ENCODE data around the gene ATPAF1.

ATPAF1 gene

DNA sequence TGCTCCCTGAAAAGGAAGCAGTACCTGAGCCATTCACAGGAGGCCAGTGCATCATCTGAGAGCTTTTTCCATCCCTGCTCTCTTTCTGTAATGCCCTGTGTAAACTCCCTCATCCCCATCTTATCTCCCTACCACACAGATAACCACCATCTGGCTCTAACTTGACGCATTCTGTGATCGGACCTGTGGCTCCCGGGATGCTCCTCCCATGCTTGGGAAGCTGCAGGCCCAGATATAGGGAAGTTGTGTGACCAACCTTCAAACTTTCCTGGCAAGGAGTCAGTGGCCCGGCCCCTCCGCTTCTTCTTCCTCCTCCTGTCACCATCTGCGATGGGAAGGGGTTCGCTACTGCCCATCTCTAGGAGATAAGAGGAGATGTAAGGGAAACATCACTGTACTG is 85.2 kb downstream of the ATPAF1 start:
- H3K36me3 ChIP-seq (ENCODE audit: control insufficient read depth in 2 of 2, insufficient read depth in 1 of 2, low read length in 2 of 2): peaks cover 9 to 81% of the 10 kb centered on the region in 2 experiments; a peak in 2 of 3 replicates
- ChIA-PET POLR2A (no interaction called here), CTCF (interaction anchor here (0.6 to 1.3 kb wide), 4 partner anchors 53 to 138 kb away, joined by 3 read pairs; no protein-coding TSS in a partner anchor)
- no peak overlapping the region for H3K27ac ChIP-seq (ENCODE audit: extremely low read depth, low read depth, low read length)
- H3K4me1 ChIP-seq (ENCODE audit: control insufficient read depth, insufficient read depth, low read length): no peaks in the 10 kb centered on the region
- H3K9me3 ChIP-seq (ENCODE audit: control insufficient read depth, insufficient read depth, low read depth, low read length): no peaks in the 10 kb centered on the region
- TF ChIP-seq, protein P1, sequence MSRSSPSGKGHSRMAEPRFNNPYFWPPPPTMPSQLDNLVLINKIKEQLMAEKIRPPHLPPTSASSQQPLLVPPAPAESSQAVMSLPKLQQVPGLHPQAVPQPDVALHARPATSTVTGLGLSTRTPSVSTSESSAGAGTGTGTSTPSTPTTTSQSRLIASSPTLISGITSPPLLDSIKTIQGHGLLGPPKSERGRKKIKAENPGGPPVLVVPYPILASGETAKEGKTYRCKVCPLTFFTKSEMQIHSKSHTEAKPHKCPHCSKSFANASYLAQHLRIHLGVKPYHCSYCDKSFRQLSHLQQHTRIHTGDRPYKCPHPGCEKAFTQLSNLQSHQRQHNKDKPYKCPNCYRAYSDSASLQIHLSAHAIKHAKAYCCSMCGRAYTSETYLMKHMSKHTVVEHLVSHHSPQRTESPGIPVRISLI (tag by site-specific recombination; IDR thresholded peaks at IDR 0.05): no peak
- no peak for TF ChIP-seq ZNF23 (tag by site-specific recombination; IDR thresholded peaks at IDR 0.05; ENCODE audit: borderline replicate concordance)
- TF ChIP-seq, protein P2, sequence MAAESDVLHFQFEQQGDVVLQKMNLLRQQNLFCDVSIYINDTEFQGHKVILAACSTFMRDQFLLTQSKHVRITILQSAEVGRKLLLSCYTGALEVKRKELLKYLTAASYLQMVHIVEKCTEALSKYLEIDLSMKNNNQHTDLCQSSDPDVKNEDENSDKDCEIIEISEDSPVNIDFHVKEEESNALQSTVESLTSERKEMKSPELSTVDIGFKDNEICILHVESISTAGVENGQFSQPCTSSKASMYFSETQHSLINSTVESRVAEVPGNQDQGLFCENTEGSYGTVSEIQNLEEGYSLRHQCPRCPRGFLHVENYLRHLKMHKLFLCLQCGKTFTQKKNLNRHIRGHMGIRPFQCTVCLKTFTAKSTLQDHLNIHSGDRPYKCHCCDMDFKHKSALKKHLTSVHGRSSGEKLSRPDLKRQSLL (tag by site-specific recombination; IDR thresholded peaks at IDR 0.05): no peak
- TF ChIP-seq ZNF707 (tag by site-specific recombination; IDR thresholded peaks at IDR 0.05): no peak
- no peak for TF ChIP-seq ZNF221 (tag by site-specific recombination; IDR thresholded peaks at IDR 0.05; ENCODE audit: borderline replicate concordance)
- no peak for TF ChIP-seq ZFP3 (tag by site-specific recombination; IDR thresholded peaks at IDR 0.05; ENCODE audit: low read depth)
- TF ChIP-seq ZNF19 (tag by site-specific recombination; IDR thresholded peaks at IDR 0.05; ENCODE audit: low read depth): no peak
- TF ChIP-seq ZNF2 (tag by site-specific recombination; IDR thresholded peaks at IDR 0.05): no peak
- no peak for TF ChIP-seq ZNF660 (tag by site-specific recombination; IDR thresholded peaks at IDR 0.05)
- no peak for TF ChIP-seq KLF1 (tag by site-specific recombination; IDR thresholded peaks at IDR 0.05)
- no peak overlapping the region for H3K4me3 ChIP-seq (ENCODE audit: low read depth, low read length)

Measured in HEK293 (cell line).